Measurements from ENCODE around the gene FLOT1. TPM values are rescaled to one million over a fixed set of nuclear protein-coding genes. Genes with fewer than 3 reads are reported as not detected.

FLOT1 gene
- total RNA-seq, 1 donor from 2014 or later = 77.6 TPM

GRCh38 chr6:30761791-30762429, 19.4 kb upstream of the FLOT1 start:
- Histone ChIP-seq H3K36me3 (ENCODE audit: insufficient read depth, low read length) (no peaks in the 10 kb centered on the region), H2AFZ (ENCODE audit: low read depth, low read length) (no peak overlapping the region), H3K27ac (ENCODE audit: low read depth, low read length) (peak overlapping the region; percentile 5), H3K4me3 (ENCODE audit: insufficient read depth, low read depth, low read length) (no peak overlapping the region), H3K9ac (ENCODE audit: low read length) (no peak overlapping the region), H4K20me1 (ENCODE audit: insufficient read depth, low read length) (no peaks in the 10 kb centered on the region), H3K79me2 (ENCODE audit: insufficient read depth, low read length) (no peaks in the 10 kb centered on the region), H3K4me1 (ENCODE audit: insufficient read depth, low read length) (peaks cover 30% of the 10 kb centered on the region), H3K27me3 (ENCODE audit: insufficient read depth, low read length) (no peaks in the 10 kb centered on the region), H3K4me2 (ENCODE audit: low read length) (no peak overlapping the region), H3K9me3 (ENCODE audit: insufficient read depth, low read depth, low read length) (no peaks in the 10 kb centered on the region)
- Mint-ChIP-seq H3K9me3 (ENCODE audit: unreplicated experiment) (no peaks in the 10 kb centered on the region), H3K4me1 (ENCODE audit: low read depth, unreplicated experiment) (peaks cover 58% of the 10 kb centered on the region), H3K36me3 (ENCODE audit: low read depth, unreplicated experiment) (no peaks in the 10 kb centered on the region), H3K27me3 (ENCODE audit: low read depth, unreplicated experiment) (no peaks in the 10 kb centered on the region), H3K27ac (ENCODE audit: unreplicated experiment) (peak overlapping the region; percentile 79), H3K4me3 (ENCODE audit: unreplicated experiment) (no peak overlapping the region)
- DNase-seq (ENCODE audit: low read depth) = no peak
- TF ChIP-seq CTCF (IDR thresholded peaks at IDR 0.05; ENCODE audit: insufficient read depth, low read depth, low read length) = no peak
- no peak for TF ChIP-seq EZH2 (IDR thresholded peaks at IDR 0.05; ENCODE audit: insufficient read depth, low read length)
- FAIRE-seq = no peak

GRCh38 chr6:30760549-30760948, 18.1 kb upstream of the FLOT1 start:
- no peaks in the 10 kb centered on the region for H3K79me2 ChIP-seq (ENCODE audit: insufficient read depth, low read length)
- no peak for DNase-seq (ENCODE audit: low read depth)
- no peak overlapping the region for H3K4me3 ChIP-seq (ENCODE audit: insufficient read depth, low read depth, low read length)
- no peak overlapping the region for H3K4me3 Mint-ChIP-seq (ENCODE audit: unreplicated experiment)
- no peak overlapping the region for H3K4me2 ChIP-seq (ENCODE audit: low read length)
- peaks cover 58% of the 10 kb centered on the region for H3K4me1 Mint-ChIP-seq (ENCODE audit: low read depth, unreplicated experiment)
- H2AFZ ChIP-seq (ENCODE audit: low read depth, low read length) = no peak overlapping the region
- no peaks in the 10 kb centered on the region for H3K9me3 ChIP-seq (ENCODE audit: insufficient read depth, low read depth, low read length)
- H3K9me3 Mint-ChIP-seq (ENCODE audit: unreplicated experiment) = no peaks in the 10 kb centered on the region
- no peak overlapping the region for H3K9ac ChIP-seq (ENCODE audit: low read length)
- H3K27me3 Mint-ChIP-seq (ENCODE audit: low read depth, unreplicated experiment) = no peaks in the 10 kb centered on the region
- no peak for FAIRE-seq
- no peaks in the 10 kb centered on the region for H4K20me1 ChIP-seq (ENCODE audit: insufficient read depth, low read length)
- peak overlapping the region; percentile 100 for H3K27ac ChIP-seq (ENCODE audit: low read depth, low read length)
- H3K27ac Mint-ChIP-seq (ENCODE audit: unreplicated experiment) = peak overlapping the region; percentile 99
- H3K27me3 ChIP-seq (ENCODE audit: insufficient read depth, low read length) = no peaks in the 10 kb centered on the region
- no peaks in the 10 kb centered on the region for H3K36me3 Mint-ChIP-seq (ENCODE audit: low read depth, unreplicated experiment)
- peaks cover 24% of the 10 kb centered on the region for H3K4me1 ChIP-seq (ENCODE audit: insufficient read depth, low read length)
- TF ChIP-seq EZH2 (IDR thresholded peaks at IDR 0.05; ENCODE audit: insufficient read depth, low read length) = no peak
- TF ChIP-seq CTCF (IDR thresholded peaks at IDR 0.05; ENCODE audit: insufficient read depth, low read depth, low read length) = no peak
- no peaks in the 10 kb centered on the region for H3K36me3 ChIP-seq (ENCODE audit: insufficient read depth, low read length)

- Mint-ChIP-seq H3K9me3 (ENCODE audit: unreplicated experiment) (no peaks in the 10 kb centered on the region), H3K4me1 (ENCODE audit: low read depth, unreplicated experiment) (peaks cover 51% of the 10 kb centered on the region), H3K27me3 (ENCODE audit: low read depth, unreplicated experiment) (no peaks in the 10 kb centered on the region), H3K4me3 (ENCODE audit: unreplicated experiment) (peak overlapping the region; percentile 30), H3K36me3 (ENCODE audit: low read depth, unreplicated experiment) (no peaks in the 10 kb centered on the region), H3K27ac (ENCODE audit: unreplicated experiment) (peak overlapping the region; percentile 99)
- Histone ChIP-seq H2AFZ (ENCODE audit: low read depth, low read length) (no peak overlapping the region), H4K20me1 (ENCODE audit: insufficient read depth, low read length) (no peaks in the 10 kb centered on the region), H3K4me3 (ENCODE audit: insufficient read depth, low read depth, low read length) (no peak overlapping the region), H3K4me2 (ENCODE audit: low read length) (peak overlapping the region; percentile 2), H3K27ac (ENCODE audit: low read depth, low read length) (peak overlapping the region; percentile 100), H3K4me1 (ENCODE audit: insufficient read depth, low read length) (peaks cover 28% of the 10 kb centered on the region), H3K9me3 (ENCODE audit: insufficient read depth, low read depth, low read length) (no peaks in the 10 kb centered on the region), H3K9ac (ENCODE audit: low read length) (peak overlapping the region; percentile 81), H3K27me3 (ENCODE audit: insufficient read depth, low read length) (no peaks in the 10 kb centered on the region), H3K36me3 (ENCODE audit: insufficient read depth, low read length) (no peaks in the 10 kb centered on the region), H3K79me2 (ENCODE audit: insufficient read depth, low read length) (no peaks in the 10 kb centered on the region)
- TF ChIP-seq EZH2 (IDR thresholded peaks at IDR 0.05; ENCODE audit: insufficient read depth, low read length) (no peak), CTCF (IDR thresholded peaks at IDR 0.05; ENCODE audit: insufficient read depth, low read depth, low read length) (no peak)
- FAIRE-seq = peak; percentile 37
- DNase-seq (ENCODE audit: low read depth) = peak; percentile 99
These were observed 17.2 kb upstream of the FLOT1 start for GRCh38 chr6:30759575-30760239.
